ENCODE measurements around the gene FAM193A. TPM values are rescaled to one million over a fixed set of nuclear protein-coding genes. Genes with fewer than 3 reads are reported as not detected.

FAM193A gene
- polyA plus RNA-seq, 1 of the 3 experiments (the other 2 are of a cell fraction): 9.2 TPM

DNA sequence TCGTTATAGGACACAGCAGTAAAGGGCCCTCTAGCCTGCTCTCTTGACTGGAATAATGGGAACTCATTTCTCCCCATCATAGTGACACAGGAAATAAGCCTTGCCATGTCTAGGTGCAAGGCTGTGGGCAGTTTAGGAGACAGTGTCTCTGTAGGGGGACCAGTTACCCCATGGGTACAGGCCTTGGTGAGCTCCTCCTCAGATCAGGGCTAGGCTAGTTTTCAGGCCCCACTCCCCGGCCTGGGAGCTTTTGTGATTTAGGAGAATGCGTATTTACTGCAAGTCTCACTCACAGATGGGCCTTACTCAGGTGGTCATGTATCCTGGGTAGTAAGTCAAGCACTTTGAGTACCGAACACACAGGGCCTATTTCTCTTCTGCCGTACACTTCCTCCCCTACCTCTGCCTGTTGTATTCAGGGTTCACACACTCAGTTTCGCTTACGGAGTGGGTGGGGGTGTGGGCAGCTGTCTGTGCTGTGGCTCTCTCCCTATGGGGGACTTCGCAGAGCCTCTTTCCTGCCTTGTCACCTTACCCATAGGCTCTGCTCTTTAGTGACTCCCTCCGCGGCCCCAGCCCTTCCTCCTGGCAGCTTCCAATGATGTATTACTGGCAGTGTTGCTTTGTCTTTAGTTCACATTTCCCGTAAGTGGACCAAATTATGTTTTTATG lies 34.2 kb downstream of the FAM193A start:
- ChIA-PET CTCF (interaction anchor here (0.8 to 1.1 kb wide), 2 partner anchors 14 to 72 kb away, joined by 3 to 5 read pairs; no protein-coding TSS in a partner anchor), POLR2A (no interaction called here)
- H3K9me2 ChIP-seq: no peaks in the 10 kb centered on the region
- no peaks in the 10 kb centered on the region for H3K27me3 ChIP-seq (ENCODE audit: insufficient read depth)
- WGBS (ENCODE audit: low lambda C conversion rate): 94% methylated on average over 11 of the region's 11 CpGs
- H3K4me3 ChIP-seq (ENCODE audit: low read depth in 2 of 2, low read length in 1 of 2): no peak overlapping the region
- H4K20me1 ChIP-seq (ENCODE audit: insufficient read depth): peaks cover 92% of the 10 kb centered on the region
- H3K9me3 ChIP-seq: no peaks in the 10 kb centered on the region
- H3F3A ChIP-seq (replicated peaks; ENCODE audit: insufficient read depth): peaks cover 4% of the 10 kb centered on the region
- no peak overlapping the region for H3K9ac ChIP-seq
- H3K4me2 ChIP-seq: no peak overlapping the region
- H2AFZ ChIP-seq (ENCODE audit: low read depth): no peak overlapping the region
- no peak overlapping the region; a peak in 1 of 4 replicates for H3K27ac ChIP-seq (ENCODE audit: low read depth in 2 of 2, low read length in 1 of 2)
- peaks cover 0 to 10% of the 10 kb centered on the region in 2 experiments for H3K36me3 ChIP-seq (replicated peaks in 1 of 2; ENCODE audit: control insufficient read depth in 1 of 2, insufficient read depth in 2 of 2, low read length in 1 of 2)
- DNase-seq: no peak
- TF ChIP-seq CTCF (IDR thresholded peaks at IDR 0.05) (no peak), TAF1 (IDR thresholded peaks at IDR 0.05; ENCODE audit: borderline replicate concordance, low read depth, low read length) (no peak), MEF2A (IDR thresholded peaks at IDR 0.05; ENCODE audit: borderline replicate concordance, low read depth) (no peak), ZBTB33 (IDR thresholded peaks at IDR 0.05; ENCODE audit: borderline replicate concordance, low read depth) (no peak), FOXM1 (IDR thresholded peaks at IDR 0.05; ENCODE audit: low read depth) (no peak), EP300 (IDR thresholded peaks at IDR 0.05; ENCODE audit: borderline replicate concordance in 1 of 2, low read depth in 1 of 2, low read length in 1 of 2) (no peak), FOXJ3 (CRISPR knock-in tag; IDR thresholded peaks at IDR 0.05) (no peak), TCF12 (IDR thresholded peaks at IDR 0.05) (no peak), RXRA (IDR thresholded peaks at IDR 0.05; ENCODE audit: borderline replicate concordance, low read depth) (no peak), RCOR1 (IDR thresholded peaks at IDR 0.05; ENCODE audit: low read length) (no peak)
- TF ChIP-seq, protein P1, sequence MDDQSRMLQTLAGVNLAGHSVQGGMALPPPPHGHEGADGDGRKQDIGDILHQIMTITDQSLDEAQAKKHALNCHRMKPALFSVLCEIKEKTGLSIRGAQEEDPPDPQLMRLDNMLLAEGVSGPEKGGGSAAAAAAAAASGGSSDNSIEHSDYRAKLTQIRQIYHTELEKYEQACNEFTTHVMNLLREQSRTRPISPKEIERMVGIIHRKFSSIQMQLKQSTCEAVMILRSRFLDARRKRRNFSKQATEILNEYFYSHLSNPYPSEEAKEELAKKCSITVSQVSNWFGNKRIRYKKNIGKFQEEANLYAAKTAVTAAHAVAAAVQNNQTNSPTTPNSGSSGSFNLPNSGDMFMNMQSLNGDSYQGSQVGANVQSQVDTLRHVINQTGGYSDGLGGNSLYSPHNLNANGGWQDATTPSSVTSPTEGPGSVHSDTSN (IDR thresholded peaks at IDR 0.05): no peak
- H3K79me2 ChIP-seq (ENCODE audit: insufficient read depth): peaks cover 100% of the 10 kb centered on the region
- H3K4me1 ChIP-seq (ENCODE audit: control insufficient read depth in 1 of 2, insufficient read depth in 2 of 2, low read depth in 1 of 2, low read length in 1 of 2): peaks cover 6 to 12% of the 10 kb centered on the region in 2 experiments; a peak in 1 of 4 replicates

- no peak for DNase-seq
- Histone ChIP-seq H2AFZ (ENCODE audit: low read depth) (no peak overlapping the region), H3K27me3 (ENCODE audit: insufficient read depth) (no peaks in the 10 kb centered on the region), H3K9me2 (no peaks in the 10 kb centered on the region), H3K4me2 (no peak overlapping the region), H3F3A (replicated peaks; ENCODE audit: insufficient read depth) (peaks cover 4% of the 10 kb centered on the region), H4K20me1 (ENCODE audit: insufficient read depth) (peaks cover 98% of the 10 kb centered on the region), H3K9me3 (no peaks in the 10 kb centered on the region), H3K4me1 (ENCODE audit: control insufficient read depth in 1 of 2, insufficient read depth in 2 of 2, low read depth in 1 of 2, low read length in 1 of 2) (peaks cover 6 to 12% of the 10 kb centered on the region in 2 experiments; a peak in 1 of 4 replicates), H3K4me3 (ENCODE audit: low read depth in 2 of 2, low read length in 1 of 2) (no peak overlapping the region), H3K27ac (ENCODE audit: low read depth in 2 of 2, low read length in 1 of 2) (no peak overlapping the region), H3K36me3 (replicated peaks in 1 of 2; ENCODE audit: control insufficient read depth in 1 of 2, insufficient read depth in 2 of 2, low read length in 1 of 2) (peaks cover 0 to 5% of the 10 kb centered on the region in 2 experiments), H3K79me2 (ENCODE audit: insufficient read depth) (peaks cover 100% of the 10 kb centered on the region), H3K9ac (no peak overlapping the region)
- CTCF ChIA-PET: no interaction called here
- 95% methylated on average over 12 of the region's 12 CpGs for WGBS (ENCODE audit: low lambda C conversion rate)
- POLR2A ChIA-PET: no interaction called here
- TF ChIP-seq GATA2 (CRISPR knock-in tag; IDR thresholded peaks at IDR 0.05): no peak
- no peak for TF ChIP-seq SMC3 (IDR thresholded peaks at IDR 0.05; ENCODE audit: low read depth, low read length)
- TF ChIP-seq CHD2 (IDR thresholded peaks at IDR 0.05; ENCODE audit: low read length, partially characterized antibody): no peak
- TF ChIP-seq, protein P2, sequence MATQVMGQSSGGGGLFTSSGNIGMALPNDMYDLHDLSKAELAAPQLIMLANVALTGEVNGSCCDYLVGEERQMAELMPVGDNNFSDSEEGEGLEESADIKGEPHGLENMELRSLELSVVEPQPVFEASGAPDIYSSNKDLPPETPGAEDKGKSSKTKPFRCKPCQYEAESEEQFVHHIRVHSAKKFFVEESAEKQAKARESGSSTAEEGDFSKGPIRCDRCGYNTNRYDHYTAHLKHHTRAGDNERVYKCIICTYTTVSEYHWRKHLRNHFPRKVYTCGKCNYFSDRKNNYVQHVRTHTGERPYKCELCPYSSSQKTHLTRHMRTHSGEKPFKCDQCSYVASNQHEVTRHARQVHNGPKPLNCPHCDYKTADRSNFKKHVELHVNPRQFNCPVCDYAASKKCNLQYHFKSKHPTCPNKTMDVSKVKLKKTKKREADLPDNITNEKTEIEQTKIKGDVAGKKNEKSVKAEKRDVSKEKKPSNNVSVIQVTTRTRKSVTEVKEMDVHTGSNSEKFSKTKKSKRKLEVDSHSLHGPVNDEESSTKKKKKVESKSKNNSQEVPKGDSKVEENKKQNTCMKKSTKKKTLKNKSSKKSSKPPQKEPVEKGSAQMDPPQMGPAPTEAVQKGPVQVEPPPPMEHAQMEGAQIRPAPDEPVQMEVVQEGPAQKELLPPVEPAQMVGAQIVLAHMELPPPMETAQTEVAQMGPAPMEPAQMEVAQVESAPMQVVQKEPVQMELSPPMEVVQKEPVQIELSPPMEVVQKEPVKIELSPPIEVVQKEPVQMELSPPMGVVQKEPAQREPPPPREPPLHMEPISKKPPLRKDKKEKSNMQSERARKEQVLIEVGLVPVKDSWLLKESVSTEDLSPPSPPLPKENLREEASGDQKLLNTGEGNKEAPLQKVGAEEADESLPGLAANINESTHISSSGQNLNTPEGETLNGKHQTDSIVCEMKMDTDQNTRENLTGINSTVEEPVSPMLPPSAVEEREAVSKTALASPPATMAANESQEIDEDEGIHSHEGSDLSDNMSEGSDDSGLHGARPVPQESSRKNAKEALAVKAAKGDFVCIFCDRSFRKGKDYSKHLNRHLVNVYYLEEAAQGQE (IDR thresholded peaks at IDR 0.05; ENCODE audit: low read depth, low read length): no peak
- TF ChIP-seq FOSL2 (IDR thresholded peaks at IDR 0.05; ENCODE audit: borderline replicate concordance, low read depth): no peak
- TF ChIP-seq YY1 (IDR thresholded peaks at IDR 0.05; ENCODE audit: low read depth): no peak
Measured at GRCh38 chr4:2572076-2572475, 35.6 kb downstream of the FAM193A start.

Data from SK-N-SH (cell line).